Peyer's patch (tissue), 4 donors: Measurements from ENCODE around the gene BLOC1S2.

ENCODE experiments used
- POLR2A ChIP-seq, 2 donors: fragments of 450-650 bp; IDR thresholded peaks; one replicate each; pipeline ENCODE4 v1.5.1; 2017; ENCODE audit warnings: antibody characterized with exemption in 2 of 2, mild to moderate bottlenecking in 2 of 2, moderate library complexity in 2 of 2
- TF ChIP-seq, protein P1 (sequence below), 6 experiments: fragments of 450-650 bp in 4 of 6; fragments of 200-600 bp in 2 of 6; sonication (generic) in 1 of 6; IDR thresholded peaks; one replicate each; pipeline ENCODE4 v1.5.1; 2017 to 2019; ENCODE audit warnings: antibody characterized with exemption in 6 of 6, mild to moderate bottlenecking in 3 of 6, moderate library complexity in 1 of 6

- TF ChIP-seq POLR2A (IDR thresholded peaks at IDR 0.05), result no peak
- TF ChIP-seq, protein P1, sequence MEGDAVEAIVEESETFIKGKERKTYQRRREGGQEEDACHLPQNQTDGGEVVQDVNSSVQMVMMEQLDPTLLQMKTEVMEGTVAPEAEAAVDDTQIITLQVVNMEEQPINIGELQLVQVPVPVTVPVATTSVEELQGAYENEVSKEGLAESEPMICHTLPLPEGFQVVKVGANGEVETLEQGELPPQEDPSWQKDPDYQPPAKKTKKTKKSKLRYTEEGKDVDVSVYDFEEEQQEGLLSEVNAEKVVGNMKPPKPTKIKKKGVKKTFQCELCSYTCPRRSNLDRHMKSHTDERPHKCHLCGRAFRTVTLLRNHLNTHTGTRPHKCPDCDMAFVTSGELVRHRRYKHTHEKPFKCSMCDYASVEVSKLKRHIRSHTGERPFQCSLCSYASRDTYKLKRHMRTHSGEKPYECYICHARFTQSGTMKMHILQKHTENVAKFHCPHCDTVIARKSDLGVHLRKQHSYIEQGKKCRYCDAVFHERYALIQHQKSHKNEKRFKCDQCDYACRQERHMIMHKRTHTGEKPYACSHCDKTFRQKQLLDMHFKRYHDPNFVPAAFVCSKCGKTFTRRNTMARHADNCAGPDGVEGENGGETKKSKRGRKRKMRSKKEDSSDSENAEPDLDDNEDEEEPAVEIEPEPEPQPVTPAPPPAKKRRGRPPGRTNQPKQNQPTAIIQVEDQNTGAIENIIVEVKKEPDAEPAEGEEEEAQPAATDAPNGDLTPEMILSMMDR (IDR thresholded peaks at IDR 0.05), result no peak
Observed at GRCh38 chr10:100319707-100320402, 33.4 kb upstream of the BLOC1S2 start.
